ENCODE results near the gene TBCCD1.

DNA sequence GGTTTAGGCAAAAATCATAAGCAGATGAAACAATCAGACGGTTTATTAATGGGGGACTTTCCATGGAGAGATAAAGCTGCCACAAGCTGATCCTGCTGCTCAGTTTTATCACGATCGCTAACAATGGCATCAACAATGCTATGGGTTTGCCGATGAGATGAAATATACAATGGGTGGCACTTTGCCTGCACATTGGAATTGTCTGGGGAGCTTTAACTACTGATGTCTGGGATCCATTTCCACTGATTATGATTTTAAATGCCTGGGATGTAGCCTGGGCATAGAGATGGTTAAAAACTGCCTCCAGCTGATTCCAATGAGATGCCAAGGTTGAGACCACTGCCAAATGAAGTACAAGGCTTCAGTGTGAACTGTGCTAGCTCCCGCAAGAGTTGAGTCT is 53.8 kb downstream of the TBCCD1 start:
- TF ChIP-seq, protein P1, sequence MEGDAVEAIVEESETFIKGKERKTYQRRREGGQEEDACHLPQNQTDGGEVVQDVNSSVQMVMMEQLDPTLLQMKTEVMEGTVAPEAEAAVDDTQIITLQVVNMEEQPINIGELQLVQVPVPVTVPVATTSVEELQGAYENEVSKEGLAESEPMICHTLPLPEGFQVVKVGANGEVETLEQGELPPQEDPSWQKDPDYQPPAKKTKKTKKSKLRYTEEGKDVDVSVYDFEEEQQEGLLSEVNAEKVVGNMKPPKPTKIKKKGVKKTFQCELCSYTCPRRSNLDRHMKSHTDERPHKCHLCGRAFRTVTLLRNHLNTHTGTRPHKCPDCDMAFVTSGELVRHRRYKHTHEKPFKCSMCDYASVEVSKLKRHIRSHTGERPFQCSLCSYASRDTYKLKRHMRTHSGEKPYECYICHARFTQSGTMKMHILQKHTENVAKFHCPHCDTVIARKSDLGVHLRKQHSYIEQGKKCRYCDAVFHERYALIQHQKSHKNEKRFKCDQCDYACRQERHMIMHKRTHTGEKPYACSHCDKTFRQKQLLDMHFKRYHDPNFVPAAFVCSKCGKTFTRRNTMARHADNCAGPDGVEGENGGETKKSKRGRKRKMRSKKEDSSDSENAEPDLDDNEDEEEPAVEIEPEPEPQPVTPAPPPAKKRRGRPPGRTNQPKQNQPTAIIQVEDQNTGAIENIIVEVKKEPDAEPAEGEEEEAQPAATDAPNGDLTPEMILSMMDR (IDR thresholded peaks at IDR 0.05): no peak
- no peak for TF ChIP-seq POLR2A (IDR thresholded peaks at IDR 0.05)
